WTC11 (cell line): ENCODE data around the gene SGPL1. TPM values are rescaled to one million over a fixed set of nuclear protein-coding genes. Genes with fewer than 3 reads are reported as not detected.

Experiments used
- ATAC-seq: fragments of 200-7000 bp; cut with Tn5 transposase; 2 replicates; pipeline ENCODE4 v1.10.0; 2021; ENCODE audit warnings: mild to moderate bottlenecking, moderate library complexity
- CTCF ChIA-PET: fragments of 300-600 bp; sonication (Branson Sonifier 250); formaldehyde crosslinking; loops from one replicate; lab custom pipeline; 2021; ENCODE audit warnings: antibody characterized with exemption; lab: Charles Lee
- POLR2A ChIA-PET: fragments of 350-600 bp; sonication (Branson Sonifier 250); formaldehyde crosslinking; loops from one replicate; lab custom pipeline; 2021; ENCODE audit warnings: antibody characterized with exemption; lab: Charles Lee
- DNase-seq: peaks from one replicate; pipeline ENCODE4 v3.0.0; 2021; ENCODE audit warnings: low spot score
- H3K27ac Mint-ChIP-seq: 2 replicates; pipeline ENCODE4 v1.8.0; 2021; ENCODE audit warnings: mixed read lengths
- H3K27me3 Mint-ChIP-seq: 2 replicates; pipeline ENCODE4 v1.8.0; 2021; ENCODE audit warnings: low read depth, mild to moderate bottlenecking, moderate library complexity, mixed read lengths
- H3K36me3 Mint-ChIP-seq: 2 replicates; pipeline ENCODE4 v1.8.0; 2021; ENCODE audit warnings: mixed read lengths
- H3K4me1 Mint-ChIP-seq: 2 replicates; pipeline ENCODE4 v1.8.0; 2022; ENCODE audit warnings: mixed read lengths
- H3K4me3 Mint-ChIP-seq: 2 replicates; pipeline ENCODE4 v1.8.0; 2021; ENCODE audit warnings: mild to moderate bottlenecking, moderate library complexity, mixed read lengths
- H3K9me3 Mint-ChIP-seq: 2 replicates; pipeline ENCODE4 v1.8.0; 2021; ENCODE audit warnings: mixed read lengths
- ATF1 ChIP-seq: sonication (generic); formaldehyde crosslinking; IDR thresholded peaks from 2 replicates; pipeline ENCODE4 v1.8.1; 2023; ENCODE audit warnings: mild to moderate bottlenecking, moderate library complexity, missing genetic modification reagents
- ATF2 ChIP-seq: sonication (generic); formaldehyde crosslinking; IDR thresholded peaks from 2 replicates; pipeline ENCODE4 v1.8.1; 2022; ENCODE audit warnings: low read depth, missing genetic modification reagents, borderline replicate concordance
- ATF6 ChIP-seq: sonication (generic); formaldehyde crosslinking; IDR thresholded peaks from 2 replicates; pipeline ENCODE4 v1.8.1; 2023; ENCODE audit warnings: mild to moderate bottlenecking, missing genetic modification reagents
- CTCF ChIP-seq: fragments of 200-600 bp; IDR thresholded peaks from 2 replicates; pipeline ENCODE4 v1.8.0; 2022; ENCODE audit warnings: antibody characterized with exemption
- ETV6 ChIP-seq: sonication (generic); formaldehyde crosslinking; IDR thresholded peaks from 2 replicates; pipeline ENCODE4 v1.8.1; 2022; ENCODE audit warnings: mild to moderate bottlenecking, missing genetic modification reagents
- FOXP1 ChIP-seq: sonication (generic); formaldehyde crosslinking; IDR thresholded peaks from 2 replicates; pipeline ENCODE4 v1.8.0; 2022; ENCODE audit warnings: missing genetic modification reagents, mild to moderate bottlenecking, moderate library complexity, borderline replicate concordance
- FOXP4 ChIP-seq: sonication (generic); formaldehyde crosslinking; IDR thresholded peaks from 2 replicates; pipeline ENCODE4 v1.8.0; 2022; ENCODE audit warnings: mild to moderate bottlenecking, missing genetic modification reagents
- GABPB1 ChIP-seq: sonication (generic); formaldehyde crosslinking; IDR thresholded peaks from 2 replicates; pipeline ENCODE4 v1.8.1; 2023; ENCODE audit warnings: mild to moderate bottlenecking, missing genetic modification reagents
- GTF2I ChIP-seq: fragments of 250-450 bp; sonication (Bioruptor Pico); conservative IDR thresholded peaks from 2 replicates; pipeline ENCODE4 v1.4.0; 2021; ENCODE audit warnings: mild to moderate bottlenecking
- JUN ChIP-seq: sonication (generic); formaldehyde crosslinking; IDR thresholded peaks from 2 replicates; pipeline ENCODE4 v1.8.0; 2023; ENCODE audit warnings: mild to moderate bottlenecking, missing genetic modification reagents
- KAT7 ChIP-seq: sonication (generic); formaldehyde crosslinking; IDR thresholded peaks from 2 replicates; pipeline ENCODE4 v1.8.1; 2023; ENCODE audit warnings: missing genetic modification reagents, mild to moderate bottlenecking, borderline replicate concordance
- MAX ChIP-seq: sonication (generic); formaldehyde crosslinking; IDR thresholded peaks from 2 replicates; pipeline ENCODE4 v1.8.0; 2022; ENCODE audit warnings: mild to moderate bottlenecking, missing genetic modification reagents
- NFATC4 ChIP-seq: fragments of 250-450 bp; sonication (Bioruptor Pico); IDR thresholded peaks from 2 replicates; pipeline ENCODE4 v1.9.0; 2021; ENCODE audit warnings: mild to moderate bottlenecking
- NR1H2 ChIP-seq: sonication (generic); formaldehyde crosslinking; IDR thresholded peaks from 2 replicates; pipeline ENCODE4 v1.9.0; 2021; ENCODE audit warnings: mild to moderate bottlenecking, moderate library complexity, missing genetic modification reagents
- OVOL2 ChIP-seq: fragments of 250-450 bp; sonication (Bioruptor Pico); IDR thresholded peaks from 2 replicates; pipeline ENCODE4 v1.9.0; 2021; ENCODE audit warnings: mild to moderate bottlenecking, borderline replicate concordance
- SMAD4 ChIP-seq: sonication (generic); formaldehyde crosslinking; IDR thresholded peaks from 2 replicates; pipeline ENCODE4 v1.8.0; 2022; ENCODE audit warnings: mild to moderate bottlenecking, missing genetic modification reagents
- SP1 ChIP-seq: sonication (generic); formaldehyde crosslinking; conservative IDR thresholded peaks from 2 replicates; pipeline ENCODE4 v1.8.1; 2022; ENCODE audit warnings: missing genetic modification reagents
- STAT6 ChIP-seq: sonication (generic); formaldehyde crosslinking; conservative IDR thresholded peaks from 2 replicates; pipeline ENCODE4 v1.8.1; 2023; ENCODE audit warnings: mild to moderate bottlenecking, low read depth, missing genetic modification reagents, moderate library complexity
- ZBTB21 ChIP-seq: sonication (generic); formaldehyde crosslinking; IDR thresholded peaks from 2 replicates; pipeline ENCODE4 v1.8.1; 2023; ENCODE audit warnings: mild to moderate bottlenecking, missing genetic modification reagents, borderline replicate concordance
- ZNF396 ChIP-seq: fragments of 250-450 bp; sonication (Bioruptor Pico); IDR thresholded peaks from 2 replicates; pipeline ENCODE4 v1.8.0; 2021; ENCODE audit warnings: mild to moderate bottlenecking, moderate library complexity, borderline replicate concordance
- ZNF671 ChIP-seq: fragments of 250-450 bp; sonication (Bioruptor Pico); IDR thresholded peaks from 2 replicates; pipeline ENCODE4 v1.8.0; 2021; ENCODE audit warnings: mild to moderate bottlenecking
- total RNA-seq: library from RNA; stranded (reverse); gene quantifications from 3 replicates; pipeline ENCODE4 v1.2.3, GENCODE V29; 2021

Gene SGPL1
- total RNA-seq, 1 experiment from 2014 or later, result 44.6 TPM

- no peak for TF ChIP-seq STAT6 (CRISPR knock-in tag)
- no peak for TF ChIP-seq OVOL2 (CRISPR knock-in tag)
Measured at GRCh38 chr10:70785190-70785589, 30.6 kb upstream of the SGPL1 start, which contains the start of gene TBATA (continued).

GRCh38 chr10:70786799-70787415 lies 28.8 kb upstream of the SGPL1 start:
- Mint-ChIP-seq H3K36me3 (no peaks in the 10 kb centered on the region), H3K4me1 (no peaks in the 10 kb centered on the region), H3K9me3 (no peaks in the 10 kb centered on the region), H3K27ac (no peak overlapping the region), H3K27me3 (no peaks in the 10 kb centered on the region), H3K4me3 (no peak overlapping the region)
- no peak for TF ChIP-seq CTCF
- TF ChIP-seq ZBTB21 (CRISPR knock-in tag), result no peak
- no peak for TF ChIP-seq ATF6 (CRISPR knock-in tag)
- no peak for TF ChIP-seq GTF2I
- no peak for TF ChIP-seq SP1 (CRISPR knock-in tag)
- no peak for TF ChIP-seq ATF1 (CRISPR knock-in tag)
- TF ChIP-seq ZNF671 (CRISPR knock-in tag), result no peak
- TF ChIP-seq JUN, result no peak
- TF ChIP-seq GABPB1 (CRISPR knock-in tag), result no peak
- no peak for TF ChIP-seq FOXP4 (CRISPR knock-in tag)
- no peak for TF ChIP-seq NFATC4
- TF ChIP-seq MAX, result no peak
- no peak for TF ChIP-seq FOXP1 (CRISPR knock-in tag)
- no peak for TF ChIP-seq ETV6 (CRISPR knock-in tag)
- no peak for TF ChIP-seq SMAD4 (CRISPR knock-in tag)
- TF ChIP-seq NR1H2 (CRISPR knock-in tag), result no peak
- no peak for TF ChIP-seq ZNF396 (CRISPR knock-in tag)
- TF ChIP-seq ATF2 (CRISPR knock-in tag), result no peak
- no peak for TF ChIP-seq KAT7
- DNase-seq, result no peak
- POLR2A ChIA-PET, result no interaction called here
- CTCF ChIA-PET, result interaction anchor here (0.6 to 1.0 kb wide), 2 partner anchors 228 to 238 kb away, joined by 3 read pairs; no protein-coding TSS in a partner anchor
- ATAC-seq, result no peak
